B cell (primary cell): ENCODE data around the gene PTH1R. TPM values are rescaled to one million over a fixed set of nuclear protein-coding genes. Genes with fewer than 3 reads are reported as not detected.

Source experiments
- ATAC-seq: fragments of 200-7000 bp; cut with Tn5 transposase; one replicate; pipeline ENCODE4 v1.10.0; 2021; ENCODE audit warnings: low read depth, mild to moderate bottlenecking, moderate number of reproducible peaks, moderate library complexity
- CTCF ChIA-PET: fragments of 350-600 bp; sonication (Branson Sonifier 250); formaldehyde crosslinking; loops from one replicate; lab custom pipeline; 2021; ENCODE audit warnings: antibody characterized with exemption, inconsistent platforms; lab: Charles Lee
- POLR2A ChIA-PET: fragments of 350-600 bp; sonication (Branson Sonifier 250); formaldehyde crosslinking; loops from one replicate; lab custom pipeline; 2021; ENCODE audit warnings: antibody characterized with exemption; lab: Charles Lee
- DNase-seq: peaks from one replicate; pipeline ENCODE4 v3.0.0; 2013
- H2AFZ ChIP-seq: 2 replicates; pipeline ENCODE4 v1.6.1; 2012; ENCODE audit warnings: mild to moderate bottlenecking, low read depth, low read length; ENCODE audit not compliant: insufficient read depth, poor library complexity, severe bottlenecking
- H3K27ac ChIP-seq, 2 donors: 1 replicate in 1 of 2; 2 replicates in 1 of 2; pipeline ENCODE4 v1.5.1; 2012 to 2013; ENCODE audit warnings: low read length in 2 of 2, mild to moderate bottlenecking in 2 of 2, moderate library complexity in 1 of 2
- H3K27me3 ChIP-seq, 4 experiments: fragments of 200-600 bp in 1 of 4; sonication (generic) in 1 of 4; replicated peaks in 1 of 4; 1 replicate in 2 of 4; 2 replicates in 2 of 4; pipeline versions ENCODE4 v1.6.1 to v1.7.0; 2013 to 2016; ENCODE audit warnings: low read length in 3 of 4, mild to moderate bottlenecking in 2 of 4, mixed read lengths in 1 of 4, moderate library complexity in 1 of 4; ENCODE audit not compliant: insufficient read depth in 4 of 4, control insufficient read depth in 3 of 4; ENCODE audit errors: control extremely low read depth in 1 of 4
- H3K36me3 ChIP-seq, 2 experiments: replicated peaks in 1 of 2; 1 replicate in 1 of 2; 2 replicates in 1 of 2; pipeline versions ENCODE4 v1.6.1 to v1.7.1; 2013; ENCODE audit warnings: low read length in 1 of 2; ENCODE audit not compliant: insufficient read depth in 2 of 2, control insufficient read depth in 1 of 2; ENCODE audit errors: control extremely low read depth in 1 of 2, extremely low read depth in 1 of 2
- H3K4me1 ChIP-seq, 2 donors: fragments of 200-600 bp in 1 of 2; sonication (generic) in 1 of 2; 1 replicate in 1 of 2; 2 replicates in 1 of 2; pipeline versions ENCODE4 v1.5.1 to v1.6.1; 2013 to 2017; ENCODE audit warnings: low read length in 2 of 2; ENCODE audit not compliant: control insufficient read depth in 2 of 2, insufficient read depth in 2 of 2
- H3K4me2 ChIP-seq: replicated peaks from 2 replicates; pipeline ENCODE3; 2012; ENCODE audit warnings: mild to moderate bottlenecking, low read depth, low read length; ENCODE audit not compliant: poor library complexity, severe bottlenecking
- H3K4me3 ChIP-seq, 5 experiments: fragments of 200-600 bp in 1 of 5; sonication (generic) in 1 of 5; 1 replicate in 3 of 5; 2 replicates in 2 of 5; pipeline versions ENCODE4 v1.5.1 to v1.7.0; 2011 to 2016; ENCODE audit warnings: low read length in 4 of 5, mild to moderate bottlenecking in 4 of 5, low read depth in 2 of 5, control low read depth in 1 of 5, moderate library complexity in 1 of 5; ENCODE audit not compliant: insufficient read depth in 1 of 5; ENCODE audit errors: control extremely low read depth in 1 of 5, extremely low read depth in 1 of 5
- H3K79me2 ChIP-seq: fragments of 200-600 bp; sonication (generic); one replicate; pipeline ENCODE4 v1.6.0; 2016; ENCODE audit warnings: low read length; ENCODE audit not compliant: control insufficient read depth, insufficient read depth
- H3K9ac ChIP-seq: fragments of 200-600 bp; sonication (generic); 2 replicates; pipeline ENCODE4 v1.6.1; 2017; ENCODE audit warnings: mild to moderate bottlenecking, low read length, moderate library complexity
- H3K9me3 ChIP-seq, 3 donors: one replicate each; pipeline versions ENCODE4 v1.6.1 to v1.7.1; 2013; ENCODE audit warnings: low read length in 2 of 3; ENCODE audit not compliant: control insufficient read depth in 2 of 3, insufficient read depth in 1 of 3; ENCODE audit errors: control extremely low read depth in 1 of 3
- H4K20me1 ChIP-seq: 2 replicates; pipeline ENCODE4 v1.6.0; 2012; ENCODE audit warnings: mild to moderate bottlenecking, low read length; ENCODE audit not compliant: insufficient read depth, control insufficient read depth, poor library complexity, severe bottlenecking
- H3K27ac Mint-ChIP-seq: one replicate; pipeline ENCODE4 v1.8.0; 2021; ENCODE audit warnings: mixed read lengths
- H3K27me3 Mint-ChIP-seq: one replicate; pipeline ENCODE4 v1.8.0; 2021; ENCODE audit warnings: mixed read lengths
- H3K4me1 Mint-ChIP-seq: one replicate; pipeline ENCODE4 v1.8.0; 2021; ENCODE audit warnings: mixed read lengths
- H3K4me3 Mint-ChIP-seq: one replicate; pipeline ENCODE4 v1.8.0; 2021; ENCODE audit warnings: mixed read lengths
- H3K9me3 Mint-ChIP-seq: one replicate; pipeline ENCODE4 v1.8.0; 2022; ENCODE audit warnings: mixed read lengths; ENCODE audit not compliant: insufficient read depth
- EZH2 ChIP-seq: IDR thresholded peaks from 2 replicates; pipeline ENCODE4 v1.6.1; 2012; ENCODE audit warnings: borderline replicate concordance, low read depth, mild to moderate bottlenecking, moderate library complexity, low read length; ENCODE audit not compliant: insufficient read depth, poor library complexity, severe bottlenecking
- WGBS: methylation state at CpG from one replicate; pipeline ENCODE4 v1.1.5; 2013; ENCODE audit warnings: missing lambda C conversion rate; ENCODE audit not compliant: insufficient coverage; 5-methylcytosine and 5-hydroxymethylcytosine counted together
- intact Hi-C: fragments of 100-400 bp; cut with micrococcal nuclease; formaldehyde crosslinking; loops from one replicate; pipeline ENCODE4 v1.10.0; 2022
- polyA plus RNA-seq: library from polyadenylated mRNA; depleted of rRNA; stranded (reverse); fragments of >200 nt; gene quantifications from 2 replicates; pipeline ENCODE4 v1.2.3, GENCODE V29; 2012
- total RNA-seq, 2 donors: library from RNA; stranded (reverse); fragments of 120-200 nt in 1 of 2; gene quantifications; 1 replicate in 1 of 2; 2 replicates in 1 of 2; pipeline versions ENCODE4 v1.2.3 to v1.2.4, GENCODE V29; 2013 to 2022
- TF ChIP-seq, protein P1 (sequence below): fragments of 200-600 bp; IDR thresholded peaks from one replicate; pipeline ENCODE4 v1.8.0; 2022; ENCODE audit warnings: antibody characterized with exemption, mild to moderate bottlenecking

The PTH1R gene
- total and polyA plus RNA-seq, 2 donors (not counting 1 experiment from before 2014, with no cell fraction given): not detected

DNA sequence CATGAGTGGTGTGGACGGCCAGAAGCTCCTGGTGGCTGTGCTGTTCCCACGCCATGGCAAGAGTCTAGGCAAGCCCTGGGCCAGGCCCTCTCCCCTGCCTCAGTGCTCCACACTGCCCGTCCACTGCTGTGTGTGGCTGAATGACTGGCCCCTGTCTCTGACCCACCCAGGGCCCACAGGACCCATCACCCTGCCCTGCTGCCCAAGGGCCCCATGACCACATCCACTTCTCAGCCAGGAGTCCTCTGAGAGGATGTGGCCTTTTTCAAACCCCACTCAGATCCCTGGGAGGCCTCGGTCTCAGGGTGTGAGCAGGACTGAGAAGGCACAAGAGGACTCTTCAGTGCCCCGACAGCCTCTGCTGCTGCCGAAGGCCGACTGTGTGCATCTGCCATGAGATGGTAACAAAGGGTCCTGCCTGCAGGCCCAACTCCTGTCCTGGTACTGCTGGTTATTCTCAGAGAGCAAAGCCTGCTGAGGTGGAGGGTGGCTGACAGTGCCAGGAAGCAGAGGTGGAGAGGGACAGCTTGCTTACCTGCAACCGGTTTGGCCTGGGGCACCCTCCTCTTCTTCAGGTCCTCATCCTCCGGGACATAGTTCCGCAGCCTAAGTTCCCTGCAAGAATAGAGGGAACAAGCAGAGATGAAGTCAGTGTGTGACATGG lies 47.5 kb downstream of the PTH1R start:
- Mint-ChIP-seq H3K27me3 (no peaks in the 10 kb centered on the region), H3K27ac (peak overlapping the region; percentile 86), H3K9me3 (peaks cover 3% of the 10 kb centered on the region), H3K4me1 (peaks cover 70% of the 10 kb centered on the region), H3K4me3 (peak overlapping the region; percentile 19)
- no peak overlapping the region for H3K9ac ChIP-seq
- peaks cover 2 to 9% (median 7%) of the 10 kb centered on the region in 3 donors for H3K9me3 ChIP-seq
- peaks cover 41% of the 10 kb centered on the region for H4K20me1 ChIP-seq
- WGBS: 93% methylated on average over 7 of the region's 10 CpGs
- peaks cover 70 to 72% of the 10 kb centered on the region in 2 donors for H3K4me1 ChIP-seq
- DNase-seq: no peak
- TF ChIP-seq, protein P1, sequence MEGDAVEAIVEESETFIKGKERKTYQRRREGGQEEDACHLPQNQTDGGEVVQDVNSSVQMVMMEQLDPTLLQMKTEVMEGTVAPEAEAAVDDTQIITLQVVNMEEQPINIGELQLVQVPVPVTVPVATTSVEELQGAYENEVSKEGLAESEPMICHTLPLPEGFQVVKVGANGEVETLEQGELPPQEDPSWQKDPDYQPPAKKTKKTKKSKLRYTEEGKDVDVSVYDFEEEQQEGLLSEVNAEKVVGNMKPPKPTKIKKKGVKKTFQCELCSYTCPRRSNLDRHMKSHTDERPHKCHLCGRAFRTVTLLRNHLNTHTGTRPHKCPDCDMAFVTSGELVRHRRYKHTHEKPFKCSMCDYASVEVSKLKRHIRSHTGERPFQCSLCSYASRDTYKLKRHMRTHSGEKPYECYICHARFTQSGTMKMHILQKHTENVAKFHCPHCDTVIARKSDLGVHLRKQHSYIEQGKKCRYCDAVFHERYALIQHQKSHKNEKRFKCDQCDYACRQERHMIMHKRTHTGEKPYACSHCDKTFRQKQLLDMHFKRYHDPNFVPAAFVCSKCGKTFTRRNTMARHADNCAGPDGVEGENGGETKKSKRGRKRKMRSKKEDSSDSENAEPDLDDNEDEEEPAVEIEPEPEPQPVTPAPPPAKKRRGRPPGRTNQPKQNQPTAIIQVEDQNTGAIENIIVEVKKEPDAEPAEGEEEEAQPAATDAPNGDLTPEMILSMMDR: no peak
- no peak for TF ChIP-seq EZH2
- ChIA-PET POLR2A (no interaction called here), CTCF (interaction anchor here (1.1 to 13.6 kb wide), 3 partner anchors 49 to 399 kb away, joined by 3 to 146 read pairs (median 13); no protein-coding TSS in a partner anchor)
- H2AFZ ChIP-seq: no peak overlapping the region
- H3K36me3 ChIP-seq: peaks cover 9 to 62% of the 10 kb centered on the region in 2 experiments
- H3K4me2 ChIP-seq: peak overlapping the region; percentile 89
- ATAC-seq: no peak
- peak overlapping the region; percentile 85 to 92 for H3K27ac ChIP-seq
- no peaks in the 10 kb centered on the region for H3K27me3 ChIP-seq
- intact Hi-C loops: loop anchor here (5.0 to 10.0 kb wide), 2 partner anchors 237 to 400 kb away; partner anchors contain the start of gene SETD2
- H3K79me2 ChIP-seq: peaks cover 52% of the 10 kb centered on the region
- no peak overlapping the region for H3K4me3 ChIP-seq

DNA sequence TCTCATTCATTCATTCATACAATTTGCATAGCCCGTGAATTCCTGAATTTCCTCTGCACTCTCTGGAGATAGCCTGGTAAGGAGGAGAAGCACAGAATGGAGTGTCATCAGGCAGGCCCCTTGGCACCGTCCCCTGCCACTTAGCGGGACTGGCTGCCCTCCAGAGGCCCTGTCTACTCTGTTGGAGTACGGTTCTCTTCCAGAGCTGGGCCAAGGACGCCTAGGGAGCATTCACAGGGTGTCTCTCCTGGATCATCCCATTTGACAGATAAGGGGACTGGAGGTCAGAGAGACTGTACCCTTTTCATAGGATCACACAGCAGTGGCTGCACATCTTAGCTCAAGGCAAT lies 48.0 kb downstream of the PTH1R start:
- no peak for DNase-seq
- no peak for TF ChIP-seq EZH2
- TF ChIP-seq, protein P1: no peak
- no peak for ATAC-seq
- H3K9me3 ChIP-seq: peaks cover 2 to 9% (median 7%) of the 10 kb centered on the region in 3 donors
- peaks cover 57% of the 10 kb centered on the region for H3K79me2 ChIP-seq
- peak overlapping the region in 1 of 5 experiments; percentile 53 for H3K4me3 ChIP-seq
- intact Hi-C loops: loop anchor here (5.0 to 10.0 kb wide), 2 partner anchors 237 to 399 kb away; partner anchors contain the start of gene SETD2
- peak overlapping the region; percentile 85 to 92 for H3K27ac ChIP-seq
- peak overlapping the region; percentile 89 for H3K4me2 ChIP-seq
- peaks cover 3% of the 10 kb centered on the region for H3K9me3 Mint-ChIP-seq
- 78% methylated on average over 4 of the region's 5 CpGs for WGBS
- peaks cover 36% of the 10 kb centered on the region for H4K20me1 ChIP-seq
- peaks cover 8 to 57% of the 10 kb centered on the region in 2 experiments for H3K36me3 ChIP-seq
- ChIA-PET CTCF (interaction anchor here (0.7 to 13.6 kb wide), 4 partner anchors 49 to 398 kb away, joined by 3 to 146 read pairs (median 4); partner anchors contain the start of gene NBEAL2), POLR2A (interaction anchor here (1.8 kb wide), 1 partner anchor 51 kb away, joined by 14 read pairs; the partner anchor contains the start of gene CCDC12)
- peak overlapping the region; percentile 19 for H3K4me3 Mint-ChIP-seq
- peak overlapping the region; percentile 86 for H3K27ac Mint-ChIP-seq
- no peak overlapping the region for H2AFZ ChIP-seq
- H3K27me3 ChIP-seq: no peaks in the 10 kb centered on the region
- no peaks in the 10 kb centered on the region for H3K27me3 Mint-ChIP-seq
- peak overlapping the region; percentile 61 for H3K9ac ChIP-seq
- H3K4me1 ChIP-seq: peaks cover 75 to 77% of the 10 kb centered on the region in 2 donors
- peaks cover 75% of the 10 kb centered on the region for H3K4me1 Mint-ChIP-seq
